ENCODE measurements around the gene VAMP5. TPM values are rescaled to one million over a fixed set of nuclear protein-coding genes. Genes with fewer than 3 reads are reported as not detected.

VAMP5 gene
- total RNA-seq (2022; extraction: Qiagen RNA extraction; ENCODE audit: low read depth): 0.31 TPM in 1 of 5 replicates, not detected in the others

GRCh38 chr2:85584354-85584856, at the start of gene VAMP5:
TSS of gene VAMP5 (plus strand) at chr2:85584431. CDS start at chr2:85584491, 60 bp downstream.

GRCh38 chr2:85538507-85539360, 45.5 kb upstream of the VAMP5 start, which contains the start of gene MAT2A:
TSS of gene MAT2A (plus strand) at chr2:85539168. CDS start at chr2:85539288, 120 bp downstream.

GRCh38 chr2:85561280-85562212, 22.7 kb upstream of the VAMP5 start, which contains the start of gene GGCX:
TSS of gene GGCX (minus strand) at chr2:85561493. CDS start at chr2:85561428, 65 bp downstream.

GRCh38 chr2:85577386-85578242, 6.6 kb upstream of the VAMP5 start, which contains the start of gene VAMP8:
TSS of gene VAMP8 (plus strand) at chr2:85577586. CDS start at chr2:85577647, 61 bp downstream.

GRCh38 chr2:85595301-85596025, 11.2 kb downstream of the VAMP5 start, which contains the start of gene RNF181:
TSS of gene RNF181 (plus strand) at chr2:85595745. CDS start at chr2:85595764, 19 bp downstream.

GRCh38 chr2:85602476-85603234, 18.4 kb downstream of the VAMP5 start, which contains the start of gene TMEM150A:
TSS of gene TMEM150A (minus strand) at chr2:85602698. CDS start at chr2:85601948, 750 bp downstream.

GRCh38 chr2:85611705-85612587, 27.7 kb downstream of the VAMP5 start, which contains the start of gene C2orf68:
TSS of gene C2orf68 (minus strand) at chr2:85612066. CDS start at chr2:85611984, 82 bp downstream.

Other genes with a start within 250 kb of the VAMP5 start
- 49.5 to 56.9 TPM (median 52.4 TPM) in 5 replicates for gene RETSAT, start 229.9 kb upstream of the VAMP5 start, total RNA-seq (2022; extraction: Qiagen RNA extraction; ENCODE audit: low read depth)
- 10.8 to 15.4 TPM (median 12.5 TPM) in 5 replicates for gene ELMOD3, start 229.7 kb upstream of the VAMP5 start, total RNA-seq (2022; extraction: Qiagen RNA extraction; ENCODE audit: low read depth)
- gene CAPG, start 174.1 kb upstream of the VAMP5 start, total RNA-seq (2022; extraction: Qiagen RNA extraction; ENCODE audit: low read depth): 79.5 to 121 TPM (median 96.2 TPM) in 5 replicates
- 0.91 to 1.7 TPM (median 1.2 TPM) in 4 of 5 replicates, not detected in the other for gene SH2D6, start 165.7 kb upstream of the VAMP5 start, total RNA-seq (2022; extraction: Qiagen RNA extraction; ENCODE audit: low read depth)
- 515 to 543 TPM (median 532 TPM) in 5 replicates for gene MAT2A, start 45.3 kb upstream of the VAMP5 start, total RNA-seq (2022; extraction: Qiagen RNA extraction; ENCODE audit: low read depth)
- 32.9 to 50.9 TPM (median 42.8 TPM) in 5 replicates for gene GGCX, start 22.9 kb upstream of the VAMP5 start, total RNA-seq (2022; extraction: Qiagen RNA extraction; ENCODE audit: low read depth)
- gene VAMP8, start 6.8 kb upstream of the VAMP5 start, total RNA-seq (2022; extraction: Qiagen RNA extraction; ENCODE audit: low read depth): 14.1 to 23.2 TPM (median 16.8 TPM) in 5 replicates
- 173 to 202 TPM (median 185 TPM) in 5 replicates for gene RNF181, start 11.3 kb downstream of the VAMP5 start, total RNA-seq (2022; extraction: Qiagen RNA extraction; ENCODE audit: low read depth)
- 10.0 to 16.7 TPM (median 15.3 TPM) in 5 replicates for gene TMEM150A, start 18.3 kb downstream of the VAMP5 start, total RNA-seq (2022; extraction: Qiagen RNA extraction; ENCODE audit: low read depth)
- gene C2orf68, start 27.6 kb downstream of the VAMP5 start, total RNA-seq (2022; extraction: Qiagen RNA extraction; ENCODE audit: low read depth): 22.0 to 33.1 TPM (median 29.1 TPM) in 5 replicates
- 67.5 to 73.6 TPM (median 72.6 TPM) in 5 replicates for gene USP39, start 31.8 kb downstream of the VAMP5 start, total RNA-seq (2022; extraction: Qiagen RNA extraction; ENCODE audit: low read depth)
- 0.11 to 0.14 TPM in 2 of 5 replicates, not detected in the others for gene SFTPB, start 83.8 kb downstream of the VAMP5 start, total RNA-seq (2022; extraction: Qiagen RNA extraction; ENCODE audit: low read depth)
- gene GNLY, start 109.9 kb downstream of the VAMP5 start, total RNA-seq (2022; extraction: Qiagen RNA extraction; ENCODE audit: low read depth): 0.38 TPM in 1 of 5 replicates, not detected in the others
- gene ATOH8, start 169.6 kb downstream of the VAMP5 start, total RNA-seq (2022; extraction: Qiagen RNA extraction; ENCODE audit: low read depth): 7.8 to 14.0 TPM (median 9.8 TPM) in 5 replicates

Data from A549 treated with ZK216348 at 1 μM for 4 hours (cell line).